ENCODE data around the gene DNAJB13.

DNA sequence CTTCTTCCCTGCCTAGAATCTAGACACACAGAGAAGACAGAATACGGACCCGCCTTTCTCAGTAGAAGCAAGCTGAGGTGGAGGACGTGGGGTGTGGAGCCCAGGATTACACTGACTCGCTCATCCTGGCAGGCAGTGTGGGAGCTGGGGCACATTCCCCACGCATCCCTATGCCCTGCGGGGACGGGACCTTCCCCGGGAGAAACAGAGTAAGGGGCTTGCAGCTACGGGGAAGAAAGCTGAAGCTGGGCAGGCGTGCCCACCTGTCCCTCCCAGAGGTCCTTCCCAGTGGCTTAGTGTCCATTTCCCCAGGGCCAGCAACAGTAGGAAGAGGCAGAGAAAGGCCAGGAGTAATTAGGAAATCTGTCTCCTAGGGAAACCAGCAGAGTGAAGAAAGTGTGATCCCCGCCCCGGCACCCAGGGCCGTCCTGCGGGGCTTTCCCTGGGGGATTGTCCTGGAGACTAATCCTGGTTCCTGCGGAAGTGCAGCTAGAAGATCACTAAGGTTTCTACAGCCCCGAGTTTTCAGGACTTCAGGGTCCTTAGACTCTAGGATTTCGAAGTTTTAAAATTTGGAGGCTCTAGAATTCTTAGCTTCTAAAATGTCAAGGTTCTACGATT is 7.8 kb downstream of the DNAJB13 start:
- TF ChIP-seq, protein P1, sequence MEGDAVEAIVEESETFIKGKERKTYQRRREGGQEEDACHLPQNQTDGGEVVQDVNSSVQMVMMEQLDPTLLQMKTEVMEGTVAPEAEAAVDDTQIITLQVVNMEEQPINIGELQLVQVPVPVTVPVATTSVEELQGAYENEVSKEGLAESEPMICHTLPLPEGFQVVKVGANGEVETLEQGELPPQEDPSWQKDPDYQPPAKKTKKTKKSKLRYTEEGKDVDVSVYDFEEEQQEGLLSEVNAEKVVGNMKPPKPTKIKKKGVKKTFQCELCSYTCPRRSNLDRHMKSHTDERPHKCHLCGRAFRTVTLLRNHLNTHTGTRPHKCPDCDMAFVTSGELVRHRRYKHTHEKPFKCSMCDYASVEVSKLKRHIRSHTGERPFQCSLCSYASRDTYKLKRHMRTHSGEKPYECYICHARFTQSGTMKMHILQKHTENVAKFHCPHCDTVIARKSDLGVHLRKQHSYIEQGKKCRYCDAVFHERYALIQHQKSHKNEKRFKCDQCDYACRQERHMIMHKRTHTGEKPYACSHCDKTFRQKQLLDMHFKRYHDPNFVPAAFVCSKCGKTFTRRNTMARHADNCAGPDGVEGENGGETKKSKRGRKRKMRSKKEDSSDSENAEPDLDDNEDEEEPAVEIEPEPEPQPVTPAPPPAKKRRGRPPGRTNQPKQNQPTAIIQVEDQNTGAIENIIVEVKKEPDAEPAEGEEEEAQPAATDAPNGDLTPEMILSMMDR (CRISPR knock-in tag; IDR thresholded peaks at IDR 0.05): no peak
- TF ChIP-seq NFE2L2 (IDR thresholded peaks at IDR 0.05; ENCODE audit: low read length) (no peak), EZH2 (conservative IDR thresholded peaks at IDR 0.05; ENCODE audit: low read depth, low read length) (no peak), ZNF724P (CRISPR knock-in tag; IDR thresholded peaks at IDR 0.05; ENCODE audit: borderline replicate concordance) (no peak)

Measured in HepG2 (cell line).